Calu3 (cell line): ENCODE measurements around the gene ARFIP1. TPM values are rescaled to one million over a fixed set of nuclear protein-coding genes. Genes with fewer than 3 reads are reported as not detected.

Source experiments
- BruUV-seq: library from RNA; stranded (reverse); fragments of 400-500 nt; replicated peaks from 2 replicates; lab custom pipeline; 2021; lab: Mats Ljungman, UMichigan
- CTCF ChIA-PET: fragments of 300-600 bp; sonication (Branson Sonifier 250); formaldehyde crosslinking; loops from one replicate; lab custom pipeline; 2022; ENCODE audit warnings: antibody characterized with exemption; lab: Charles Lee
- DNase-seq: peaks from one replicate; pipeline ENCODE4 v3.0.0; 2022
- H3K27ac Mint-ChIP-seq: one replicate; pipeline ENCODE4 v1.8.0; 2022; ENCODE audit warnings: mixed read lengths; ENCODE audit not compliant: unreplicated experiment
- H3K27me3 Mint-ChIP-seq: one replicate; pipeline ENCODE4 v1.8.0; 2022; ENCODE audit warnings: mixed read lengths; ENCODE audit not compliant: unreplicated experiment
- H3K36me3 Mint-ChIP-seq: one replicate; pipeline ENCODE4 v1.8.0; 2022; ENCODE audit warnings: mild to moderate bottlenecking, moderate library complexity, mixed read lengths; ENCODE audit not compliant: insufficient read depth, unreplicated experiment
- H3K4me1 Mint-ChIP-seq: one replicate; pipeline ENCODE4 v1.8.0; 2022; ENCODE audit warnings: mild to moderate bottlenecking, low read depth, mixed read lengths; ENCODE audit not compliant: unreplicated experiment
- H3K4me3 Mint-ChIP-seq: one replicate; pipeline ENCODE4 v1.8.0; 2022; ENCODE audit warnings: mild to moderate bottlenecking, low read depth, moderate library complexity, mixed read lengths; ENCODE audit not compliant: unreplicated experiment
- H3K9me3 Mint-ChIP-seq: one replicate; pipeline ENCODE4 v1.8.0; 2022; ENCODE audit warnings: low read depth, mixed read lengths; ENCODE audit not compliant: unreplicated experiment
- CTCF ChIP-seq: fragments of 200-600 bp; IDR thresholded peaks from one replicate; pipeline ENCODE4 v1.8.0; 2022; ENCODE audit warnings: antibody characterized with exemption; ENCODE audit not compliant: unreplicated experiment
- intact Hi-C: fragments of 100-400 bp; cut with micrococcal nuclease; formaldehyde crosslinking; loops from one replicate; pipeline ENCODE4 v1.10.0; 2022; ENCODE audit not compliant: unreplicated experiment
- total RNA-seq: library from RNA; stranded (reverse); gene quantifications from 2 replicates; pipeline ENCODE4 v1.2.3, GENCODE V29; 2022

Gene ARFIP1
- total RNA-seq, 1 experiment from 2014 or later = 35.5 TPM

- intact Hi-C loops = no loop called here
- Mint-ChIP-seq H3K27ac (no peak overlapping the region), H3K36me3 (peaks cover 7% of the 10 kb centered on the region), H3K9me3 (no peaks in the 10 kb centered on the region), H3K4me1 (peaks cover 21% of the 10 kb centered on the region), H3K4me3 (no peak overlapping the region), H3K27me3 (no peaks in the 10 kb centered on the region)
- BruUV-seq = no TSS peak
- TF ChIP-seq CTCF = no peak
- DNase-seq = no peak
- CTCF ChIA-PET = no interaction called here
These were observed 180.3 kb downstream of the ARFIP1 start for GRCh38 chr4:152960082-152960481.

- TF ChIP-seq CTCF = no peak
- BruUV-seq = no TSS peak
- DNase-seq = no peak
- Mint-ChIP-seq H3K27ac (no peak overlapping the region), H3K4me3 (no peak overlapping the region), H3K36me3 (peaks cover 7% of the 10 kb centered on the region), H3K9me3 (no peaks in the 10 kb centered on the region), H3K4me1 (peaks cover 21% of the 10 kb centered on the region), H3K27me3 (no peaks in the 10 kb centered on the region)
- CTCF ChIA-PET = interaction anchor here (0.6 kb wide), 1 partner anchor 282 kb away, joined by 9 read pairs; no protein-coding TSS in a partner anchor
- intact Hi-C loops = no loop called here
These were observed 181.4 kb downstream of the ARFIP1 start for GRCh38 chr4:152961014-152961772.

GRCh38 chr4:152961773-152962115 lies 182.0 kb downstream of the ARFIP1 start:
- no peak for DNase-seq
- no peak overlapping the region for H3K4me3 Mint-ChIP-seq
- BruUV-seq = no TSS peak
- peaks cover 18% of the 10 kb centered on the region for H3K4me1 Mint-ChIP-seq
- no peaks in the 10 kb centered on the region for H3K27me3 Mint-ChIP-seq
- CTCF ChIA-PET = no interaction called here
- no peak for TF ChIP-seq CTCF
- intact Hi-C loops = no loop called here
- no peak overlapping the region for H3K27ac Mint-ChIP-seq
- H3K9me3 Mint-ChIP-seq = no peaks in the 10 kb centered on the region
- peaks cover 7% of the 10 kb centered on the region for H3K36me3 Mint-ChIP-seq

Other genes starting within 250 kb of the ARFIP1 start
- gene FBXW7, start 243.9 kb upstream of the ARFIP1 start, total RNA-seq = 38.7 and 45.1 TPM in 2 replicates
- gene TMEM154, start 100.0 kb upstream of the ARFIP1 start, total RNA-seq = 23.3 and 26.4 TPM in 2 replicates
- gene TIGD4, start 224 bp upstream of the ARFIP1 start, total RNA-seq = 0.78 and 0.92 TPM in 2 replicates
- gene FHDC1, start 156.4 kb downstream of the ARFIP1 start, total RNA-seq = 6.0 and 7.8 TPM in 2 replicates